Measurements from ENCODE around the gene MTMR4.
A peak's percentile ranks its signal among the peaks of the same experiment; 100 is the strongest.

The MTMR4 gene

GRCh38 chr17:58514770-58515157 lies 326 bp upstream of the MTMR4 start:
- no peak for TF ChIP-seq CTCF (conservative IDR thresholded peaks at IDR 0.05)
- peak overlapping the region; percentile 88 for H3K27ac ChIP-seq

- H3K27ac ChIP-seq: peak overlapping the region; percentile 88; the same call in 1 of the 2 replicates
- no peak for TF ChIP-seq CTCF (conservative IDR thresholded peaks at IDR 0.05)
Observed at GRCh38 chr17:58513267-58513964, 1.0 kb downstream of the MTMR4 start.

- H3K27ac ChIP-seq: no peak overlapping the region
- no peak for TF ChIP-seq CTCF (conservative IDR thresholded peaks at IDR 0.05)
Observed at GRCh38 chr17:58510075-58510474, 4.4 kb downstream of the MTMR4 start.

GRCh38 chr17:58508341-58509067 lies 5.9 kb downstream of the MTMR4 start:
- no peak overlapping the region for H3K27ac ChIP-seq
- TF ChIP-seq CTCF (conservative IDR thresholded peaks at IDR 0.05): no peak

GRCh38 chr17:58507123-58507634 lies 7.3 kb downstream of the MTMR4 start:
- no peak for TF ChIP-seq CTCF (conservative IDR thresholded peaks at IDR 0.05)
- H3K27ac ChIP-seq: no peak overlapping the region

GRCh38 chr17:58506354-58507080 lies 7.9 kb downstream of the MTMR4 start:
- TF ChIP-seq CTCF (conservative IDR thresholded peaks at IDR 0.05): no peak
- H3K27ac ChIP-seq: no peak overlapping the region

- no peak for TF ChIP-seq CTCF (conservative IDR thresholded peaks at IDR 0.05)
- H3K27ac ChIP-seq: no peak overlapping the region
Observed at GRCh38 chr17:58504826-58505351, 9.5 kb downstream of the MTMR4 start.

Measured in VCaP (cell line).